ENCODE measurements around the gene PKLR. TPM values are rescaled to one million over a fixed set of nuclear protein-coding genes. Genes with fewer than 3 reads are reported as not detected.
A peak's percentile ranks its signal among the peaks of the same experiment; 100 is the strongest.

The PKLR gene
- total and polyA plus RNA-seq, 2 of the 8 experiments (the other 6 are each of a cell fraction or from before 2014, with no cell fraction given): 2.3 to 7.5 TPM

DNA sequence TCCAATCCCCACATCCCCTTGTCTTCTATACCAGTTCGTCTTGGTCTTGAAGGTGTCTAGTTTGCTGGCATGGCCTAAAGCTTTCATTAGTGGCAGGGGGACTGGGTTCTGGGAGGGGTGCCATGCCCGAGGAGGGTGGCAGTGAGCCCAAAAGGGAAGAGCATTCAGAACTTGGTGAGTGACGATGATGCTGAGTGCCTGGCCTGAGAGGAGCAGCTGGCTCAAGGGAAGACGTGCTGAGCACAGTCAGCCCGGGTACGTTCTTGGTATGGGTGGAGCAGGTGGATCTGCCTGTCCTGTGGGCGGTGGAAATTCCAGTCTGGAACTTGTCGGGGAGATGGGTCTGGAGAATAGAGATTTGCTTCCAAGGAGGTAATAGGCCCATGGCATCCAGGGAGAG, 12.0 kb upstream of the PKLR start:
- no peak for FAIRE-seq
- ChIA-PET POLR2A (ENCODE audit: partially characterized antibody) (interaction anchor here (1.3 to 1.7 kb wide), 3 partner anchors 7 to 47 kb away, joined by 4 to 7 read pairs (median 6); partner anchors contain the start of gene RUSC1), CTCF (ENCODE audit: partially characterized antibody) (interaction anchor here (2.6 kb wide), 1 partner anchor 63 kb away, joined by 15 read pairs; no protein-coding TSS in a partner anchor)

More for the DNA sequence above, 12.0 kb upstream of the PKLR start:
- no peak overlapping the region; the same call in 1 of the 2 replicates for H3K27ac ChIP-seq (ENCODE audit: low read depth, low read length)
- no peak overlapping the region for H3K4me3 ChIP-seq (ENCODE audit: extremely low read depth in 1 of 4, insufficient read depth in 2 of 4, low read depth in 3 of 4, low read length in 4 of 4)
- H3K14ac ChIP-seq (ENCODE audit: insufficient read length): no peak overlapping the region
- no peak overlapping the region for H3K9ac ChIP-seq (replicated peaks in 1 of 4; ENCODE audit: extremely low read depth in 1 of 4, low read depth in 3 of 4, low read length in 3 of 4)
- no peak overlapping the region for H2AK5ac ChIP-seq (ENCODE audit: low read depth, low read length)
- no peak overlapping the region for H2AFZ ChIP-seq (ENCODE audit: low read length)
- WGBS, 2 experiments (ENCODE audit: extremely low coverage in 1 of 2, insufficient coverage in 1 of 2, insufficient read length in 1 of 2, insufficient replicate concordance in 2 of 2, low coverage in 1 of 2, low lambda C conversion rate in 2 of 2, missing lambda C conversion rate in 1 of 2): 87% methylated on average over 8 of the region's 8 CpGs; no CpG with 5 or more reads in 1 of the 2 experiments
- H3K9me3 ChIP-seq (ENCODE audit: insufficient read depth in 2 of 2, low read depth in 1 of 2, low read length in 1 of 2): no peaks in the 10 kb centered on the region
- peaks cover 16% of the 10 kb centered on the region; the same call in 1 of the 2 replicates for H3K79me1 ChIP-seq (ENCODE audit: low read depth, low read length)
- H4K20me1 ChIP-seq (replicated peaks in 1 of 2; ENCODE audit: control insufficient read depth in 1 of 2, insufficient read depth in 2 of 2, low read length in 2 of 2): peaks cover 10 to 31% of the 10 kb centered on the region in 2 experiments
- H3K56ac ChIP-seq (replicated peaks; ENCODE audit: insufficient read length, low read depth, low read length): no peak overlapping the region
- H3K27me3 ChIP-seq (replicated peaks in 1 of 4; ENCODE audit: control insufficient read depth in 3 of 4, extremely low read depth in 1 of 4, insufficient read depth in 3 of 4, low read length in 3 of 4): no peaks in the 10 kb centered on the region
- H3K4me2 ChIP-seq (ENCODE audit: insufficient read depth in 1 of 2, low read depth in 2 of 2, low read length in 2 of 2): no peak overlapping the region
- no peak overlapping the region for H4K8ac ChIP-seq (ENCODE audit: extremely low read depth, insufficient read depth, low read length)
- H3K36me3 ChIP-seq (ENCODE audit: control insufficient read depth in 2 of 4, insufficient read depth in 4 of 4, low read length in 3 of 4): peaks cover 8 to 46% (median 26%) of the 10 kb centered on the region in 4 experiments; a peak in 7 of 8 replicates
- no peak overlapping the region for H2BK120ac ChIP-seq (replicated peaks; ENCODE audit: low read depth, low read length)
- no peak overlapping the region for H2BK12ac ChIP-seq (ENCODE audit: low read depth, low read length)
- no peak overlapping the region for H3K23ac ChIP-seq (ENCODE audit: insufficient read length)
- H3K4me1 ChIP-seq (replicated peaks in 1 of 4; ENCODE audit: control insufficient read depth in 3 of 4, insufficient read depth in 4 of 4, low read length in 3 of 4): peaks cover 0 to 6% (median 4%) of the 10 kb centered on the region in 4 experiments; a peak in 5 of 7 replicates
- peak overlapping the region; percentile 30; the same call in 1 of the 2 replicates for H2BK5ac ChIP-seq (ENCODE audit: low read depth, low read length)
- no peak overlapping the region for H4K91ac ChIP-seq (replicated peaks; ENCODE audit: insufficient read length, low read length)
- H3K23me2 ChIP-seq (ENCODE audit: low read depth, low read length): peaks cover 8% of the 10 kb centered on the region
- H3K18ac ChIP-seq (ENCODE audit: extremely low read depth, low read length): no peak overlapping the region
- no peak for TF ChIP-seq TBP (IDR thresholded peaks at IDR 0.05; ENCODE audit: low read depth, low read length)
- TF ChIP-seq MAFK (IDR thresholded peaks at IDR 0.05; ENCODE audit: low read depth, low read length): no peak
- no peak for TF ChIP-seq SP4 (IDR thresholded peaks at IDR 0.05; ENCODE audit: low read length)
- TF ChIP-seq ASH2L (IDR thresholded peaks at IDR 0.05; ENCODE audit: low read length): no peak
- no peak for TF ChIP-seq BRCA1 (IDR thresholded peaks at IDR 0.05; ENCODE audit: low read depth, low read length)
- TF ChIP-seq RAD21 (IDR thresholded peaks at IDR 0.05 in 1 of 2, conservative IDR thresholded peaks at IDR 0.05 in 1 of 2; ENCODE audit: low read depth in 2 of 2, low read length in 2 of 2): no peak
- TF ChIP-seq, protein P1, sequence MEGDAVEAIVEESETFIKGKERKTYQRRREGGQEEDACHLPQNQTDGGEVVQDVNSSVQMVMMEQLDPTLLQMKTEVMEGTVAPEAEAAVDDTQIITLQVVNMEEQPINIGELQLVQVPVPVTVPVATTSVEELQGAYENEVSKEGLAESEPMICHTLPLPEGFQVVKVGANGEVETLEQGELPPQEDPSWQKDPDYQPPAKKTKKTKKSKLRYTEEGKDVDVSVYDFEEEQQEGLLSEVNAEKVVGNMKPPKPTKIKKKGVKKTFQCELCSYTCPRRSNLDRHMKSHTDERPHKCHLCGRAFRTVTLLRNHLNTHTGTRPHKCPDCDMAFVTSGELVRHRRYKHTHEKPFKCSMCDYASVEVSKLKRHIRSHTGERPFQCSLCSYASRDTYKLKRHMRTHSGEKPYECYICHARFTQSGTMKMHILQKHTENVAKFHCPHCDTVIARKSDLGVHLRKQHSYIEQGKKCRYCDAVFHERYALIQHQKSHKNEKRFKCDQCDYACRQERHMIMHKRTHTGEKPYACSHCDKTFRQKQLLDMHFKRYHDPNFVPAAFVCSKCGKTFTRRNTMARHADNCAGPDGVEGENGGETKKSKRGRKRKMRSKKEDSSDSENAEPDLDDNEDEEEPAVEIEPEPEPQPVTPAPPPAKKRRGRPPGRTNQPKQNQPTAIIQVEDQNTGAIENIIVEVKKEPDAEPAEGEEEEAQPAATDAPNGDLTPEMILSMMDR (IDR thresholded peaks at IDR 0.05; ENCODE audit: control extremely low read depth in 1 of 3, insufficient read depth in 1 of 3, low read depth in 1 of 3, low read length in 3 of 3): no peak
- TF ChIP-seq GABPA (IDR thresholded peaks at IDR 0.05; ENCODE audit: borderline replicate concordance, insufficient read depth, low read length): no peak
- TF ChIP-seq NANOG (IDR thresholded peaks at IDR 0.05; ENCODE audit: insufficient read depth, low read depth, low read length, poor library complexity, severe bottlenecking): no peak
- no peak for TF ChIP-seq SAP30 (IDR thresholded peaks at IDR 0.05; ENCODE audit: insufficient read depth, insufficient replicate concordance, low read length)
- no peak overlapping the region; the same call in 1 of the 2 replicates for H2BK20ac ChIP-seq (ENCODE audit: low read length)
- H2BK15ac ChIP-seq (ENCODE audit: low read length): no peak overlapping the region
- peaks cover 8 to 36% of the 10 kb centered on the region in 2 experiments for H3K79me2 ChIP-seq (ENCODE audit: control insufficient read depth in 1 of 2, insufficient read depth in 2 of 2, low read length in 2 of 2)
- DNase-seq (ENCODE audit: low read depth in 1 of 2, low spot score in 2 of 2): no peak
- no peak overlapping the region for H4K5ac ChIP-seq (ENCODE audit: insufficient read length, low read depth, low read length)
- no peak overlapping the region for H3K4ac ChIP-seq (replicated peaks; ENCODE audit: insufficient read length, low read depth, low read length)

All from H1 (cell line).